Measurements from ENCODE around the gene CDA. TPM values are rescaled to one million over a fixed set of nuclear protein-coding genes. Genes with fewer than 3 reads are reported as not detected.

The CDA gene
- total and polyA plus RNA-seq, 9 of the 15 experiments (the other 6 are each of a cell fraction or from before 2014, with no cell fraction given) = not detected

DNA sequence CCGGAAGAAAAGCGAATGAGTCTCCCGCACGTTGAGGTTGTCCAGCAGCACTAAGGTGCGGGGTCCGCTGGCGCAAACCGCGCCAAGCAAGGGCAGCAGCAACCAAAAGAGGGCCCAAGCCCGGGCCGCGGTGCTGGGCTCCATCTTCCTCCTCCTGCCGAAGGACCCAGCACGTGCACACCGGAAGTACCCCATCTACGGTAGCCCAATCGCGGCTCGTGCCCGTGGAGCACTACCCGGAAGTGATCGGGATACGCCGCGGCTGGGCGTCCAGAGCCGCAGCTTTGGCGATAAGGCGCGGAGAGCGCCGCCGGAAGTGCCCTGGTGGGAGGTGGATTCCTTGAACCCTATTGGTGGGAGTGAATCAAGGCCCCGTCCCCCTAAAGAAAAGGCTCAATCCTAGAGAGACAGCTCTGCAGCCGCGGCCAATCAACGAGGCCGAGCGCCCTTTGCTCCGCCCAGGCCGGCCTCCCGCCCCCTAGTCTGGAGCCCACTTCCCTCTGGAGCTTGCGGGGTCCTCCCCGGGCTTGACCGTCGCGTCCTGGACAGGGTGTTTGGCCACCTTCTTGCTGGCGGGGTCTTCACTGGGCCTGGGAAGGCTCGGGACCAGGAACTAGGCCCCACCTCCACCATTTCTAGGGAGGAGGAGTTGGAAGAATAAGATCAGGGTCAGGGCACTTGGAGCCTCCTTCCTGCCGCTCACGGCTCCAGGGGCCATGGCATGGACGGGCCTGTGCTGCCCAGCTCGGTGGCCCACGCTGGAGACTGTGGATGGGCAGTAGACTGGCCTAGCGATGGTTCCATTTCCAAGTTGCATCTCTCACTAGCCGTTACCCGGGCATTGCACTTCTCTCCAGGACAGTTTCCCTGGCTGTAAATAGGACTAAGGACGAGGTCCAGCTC, 72.6 kb downstream of the CDA start, which contains the start of gene DDOST (continued):
- TF ChIP-seq ETV6 (IDR thresholded peaks at IDR 0.05; ENCODE audit: borderline replicate concordance in 1 of 2, low read depth in 2 of 2, low read length in 1 of 2) = peak; percentile 60 to 66; a peak in 2 of 4 replicates
- TF ChIP-seq ETV6 (CRISPR knock-in tag; IDR thresholded peaks at IDR 0.05; ENCODE audit: borderline replicate concordance) = no peak; the same call in 1 of the 2 replicates
- TF ChIP-seq SRF (CRISPR knock-in tag; IDR thresholded peaks at IDR 0.05) = peak in 1 of 2 experiments; percentile 91; a peak in 2 of 4 replicates
- TF ChIP-seq SLC30A9 (CRISPR knock-in tag; IDR thresholded peaks at IDR 0.05) = no peak
- TF ChIP-seq NCOA6 (IDR thresholded peaks at IDR 0.05) = no peak
- TF ChIP-seq ZFX (CRISPR knock-in tag; IDR thresholded peaks at IDR 0.05) = peak; percentile 74
- no peak for TF ChIP-seq NUFIP1 (IDR thresholded peaks at IDR 0.05; ENCODE audit: partially characterized antibody)
- no peak for TF ChIP-seq TCF3 (CRISPR knock-in tag; IDR thresholded peaks at IDR 0.05)
- TF ChIP-seq ZBTB8A (IDR thresholded peaks at IDR 0.05; ENCODE audit: partially characterized antibody) = no peak
- no peak for TF ChIP-seq ZNF778 (CRISPR knock-in tag; IDR thresholded peaks at IDR 0.05)
- 0 out of 2 replicates have a peak, but pooled peaks have one; percentile 43 for TF ChIP-seq XRCC5 (IDR thresholded peaks at IDR 0.05; ENCODE audit: low read depth, low read length)
- peak; percentile 70; the same call in 1 of the 2 replicates for TF ChIP-seq TARDBP (IDR thresholded peaks at IDR 0.05)
- peak; percentile 95 for TF ChIP-seq FOS (IDR thresholded peaks at IDR 0.05; ENCODE audit: extremely low read depth, insufficient read length)
- no peak for TF ChIP-seq CAMTA2 (CRISPR knock-in tag; conservative IDR thresholded peaks at IDR 0.05)
- no peak for TF ChIP-seq SRSF7 (optimal IDR thresholded peaks at IDR 0.05; ENCODE audit: low read depth, low read length)
- no peak for TF ChIP-seq TRIM28 (IDR thresholded peaks at IDR 0.05)
- TF ChIP-seq HNRNPUL1 (IDR thresholded peaks at IDR 0.05; ENCODE audit: low read length) = no peak
- TF ChIP-seq ESRRA (IDR thresholded peaks at IDR 0.05; ENCODE audit: borderline replicate concordance, low read depth) = peak; percentile 66
- peak in 1 of 2 experiments; percentile 10; a peak in 1 of 4 replicates for TF ChIP-seq TEAD1 (CRISPR knock-in tag; IDR thresholded peaks at IDR 0.05)
- TF ChIP-seq POLR3G (IDR thresholded peaks at IDR 0.05; ENCODE audit: extremely low read depth, insufficient read length, insufficient replicate concordance) = no peak
- no peak for TF ChIP-seq RBM22 (IDR thresholded peaks at IDR 0.05; ENCODE audit: low read depth, low read length, poor library complexity, severe bottlenecking)
- peak; percentile 42; the same call in 1 of the 2 replicates for TF ChIP-seq ZNF57 (CRISPR knock-in tag; IDR thresholded peaks at IDR 0.05)
- 0 out of 2 replicates have a peak, but pooled peaks have one; percentile 55 for TF ChIP-seq ZNF583 (CRISPR knock-in tag; IDR thresholded peaks at IDR 0.05)
- TF ChIP-seq, protein P1, sequence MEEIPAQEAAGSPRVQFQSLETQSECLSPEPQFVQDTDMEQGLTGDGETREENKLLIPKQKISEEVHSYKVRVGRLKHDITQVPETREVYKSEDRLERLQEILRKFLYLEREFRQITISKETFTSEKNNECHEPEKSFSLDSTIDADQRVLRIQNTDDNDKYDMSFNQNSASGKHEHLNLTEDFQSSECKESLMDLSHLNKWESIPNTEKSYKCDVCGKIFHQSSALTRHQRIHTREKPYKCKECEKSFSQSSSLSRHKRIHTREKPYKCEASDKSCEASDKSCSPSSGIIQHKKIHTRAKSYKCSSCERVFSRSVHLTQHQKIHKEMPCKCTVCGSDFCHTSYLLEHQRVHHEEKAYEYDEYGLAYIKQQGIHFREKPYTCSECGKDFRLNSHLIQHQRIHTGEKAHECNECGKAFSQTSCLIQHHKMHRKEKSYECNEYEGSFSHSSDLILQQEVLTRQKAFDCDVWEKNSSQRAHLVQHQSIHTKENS (CRISPR knock-in tag; IDR thresholded peaks at IDR 0.05) = no peak
- no peak for TF ChIP-seq ZNF830 (CRISPR knock-in tag; IDR thresholded peaks at IDR 0.05)
